ENCODE data around the gene PLXNA2. TPM values are rescaled to one million over a fixed set of nuclear protein-coding genes. Genes with fewer than 3 reads are reported as not detected.

PLXNA2 gene
- polyA plus RNA-seq, 1 of the 3 experiments (the other 2 are of a cell fraction): 8.5 TPM

GRCh38 chr1:208122612-208123358 lies 121.4 kb downstream of the PLXNA2 start:
- Histone ChIP-seq H3K36me3 (replicated peaks in 1 of 2; ENCODE audit: control insufficient read depth in 1 of 2, insufficient read depth in 2 of 2, low read length in 1 of 2) (peaks cover 3 to 18% of the 10 kb centered on the region in 2 experiments), H3K27me3 (ENCODE audit: insufficient read depth) (no peaks in the 10 kb centered on the region), H3K27ac (ENCODE audit: low read depth in 2 of 2, low read length in 1 of 2) (peak overlapping the region in 1 of 2 experiments; percentile 14; a peak in 1 of 4 replicates), H3K9me2 (no peaks in the 10 kb centered on the region), H3K4me3 (ENCODE audit: low read depth in 2 of 2, low read length in 1 of 2) (no peak overlapping the region), H3K4me1 (ENCODE audit: control insufficient read depth in 1 of 2, insufficient read depth in 2 of 2, low read depth in 1 of 2, low read length in 1 of 2) (peaks cover 6 to 14% of the 10 kb centered on the region in 2 experiments; a peak in 3 of 4 replicates), H3K9me3 (no peaks in the 10 kb centered on the region), H2AFZ (ENCODE audit: low read depth) (no peak overlapping the region), H4K20me1 (ENCODE audit: insufficient read depth) (no peaks in the 10 kb centered on the region), H3K79me2 (ENCODE audit: insufficient read depth) (peaks cover 18% of the 10 kb centered on the region; the same call in 1 of the 2 replicates), H3K9ac (no peak overlapping the region), H3K4me2 (no peak overlapping the region), H3F3A (replicated peaks; ENCODE audit: insufficient read depth) (no peaks in the 10 kb centered on the region)
- POLR2A ChIA-PET: no interaction called here
- WGBS (ENCODE audit: low lambda C conversion rate): 88% methylated on average over 4 of the region's 4 CpGs
- CTCF ChIA-PET: interaction anchor here (1.1 to 4.0 kb wide), 6 partner anchors 9 to 117 kb away, joined by 3 to 27 read pairs (median 8); no protein-coding TSS in a partner anchor
- DNase-seq: no peak
- TF ChIP-seq MEF2A (IDR thresholded peaks at IDR 0.05; ENCODE audit: borderline replicate concordance, low read depth) (no peak), FOSL2 (IDR thresholded peaks at IDR 0.05; ENCODE audit: borderline replicate concordance, low read depth) (no peak)

GRCh38 chr1:208121813-208122364 lies 122.3 kb downstream of the PLXNA2 start:
- peaks cover 18% of the 10 kb centered on the region; the same call in 1 of the 2 replicates for H3K79me2 ChIP-seq (ENCODE audit: insufficient read depth)

GRCh38 chr1:208120431-208120790 lies 123.8 kb downstream of the PLXNA2 start:
- H3K36me3 ChIP-seq (replicated peaks in 1 of 2; ENCODE audit: control insufficient read depth in 1 of 2, insufficient read depth in 2 of 2, low read length in 1 of 2): peaks cover 3 to 8% of the 10 kb centered on the region in 2 experiments
- no peaks in the 10 kb centered on the region for H3K9me3 ChIP-seq
- no peak overlapping the region for H2AFZ ChIP-seq (ENCODE audit: low read depth)
- no peaks in the 10 kb centered on the region for H3K27me3 ChIP-seq (ENCODE audit: insufficient read depth)
- peak overlapping the region; percentile 47 for H3K4me2 ChIP-seq
- DNase-seq: no peak
- H3K9me2 ChIP-seq: no peaks in the 10 kb centered on the region
- no peaks in the 10 kb centered on the region for H3F3A ChIP-seq (replicated peaks; ENCODE audit: insufficient read depth)
- H3K9ac ChIP-seq: no peak overlapping the region
- peaks cover 6 to 21% of the 10 kb centered on the region in 2 experiments; a peak in 3 of 4 replicates for H3K4me1 ChIP-seq (ENCODE audit: control insufficient read depth in 1 of 2, insufficient read depth in 2 of 2, low read depth in 1 of 2, low read length in 1 of 2)
- H3K79me2 ChIP-seq (ENCODE audit: insufficient read depth): peaks cover 16% of the 10 kb centered on the region; the same call in 1 of the 2 replicates
- peak overlapping the region in 1 of 2 experiments; percentile 22; a peak in 1 of 4 replicates for H3K27ac ChIP-seq (ENCODE audit: low read depth in 2 of 2, low read length in 1 of 2)
- POLR2A ChIA-PET: no interaction called here
- no peak overlapping the region for H3K4me3 ChIP-seq (ENCODE audit: low read depth in 2 of 2, low read length in 1 of 2)
- CTCF ChIA-PET: interaction anchor here (0.8 to 4.0 kb wide), 8 partner anchors 11 to 1087 kb away, joined by 3 to 24 read pairs (median 4); partner anchors contain the start of gene PLXNA2
- TF ChIP-seq, protein P1, sequence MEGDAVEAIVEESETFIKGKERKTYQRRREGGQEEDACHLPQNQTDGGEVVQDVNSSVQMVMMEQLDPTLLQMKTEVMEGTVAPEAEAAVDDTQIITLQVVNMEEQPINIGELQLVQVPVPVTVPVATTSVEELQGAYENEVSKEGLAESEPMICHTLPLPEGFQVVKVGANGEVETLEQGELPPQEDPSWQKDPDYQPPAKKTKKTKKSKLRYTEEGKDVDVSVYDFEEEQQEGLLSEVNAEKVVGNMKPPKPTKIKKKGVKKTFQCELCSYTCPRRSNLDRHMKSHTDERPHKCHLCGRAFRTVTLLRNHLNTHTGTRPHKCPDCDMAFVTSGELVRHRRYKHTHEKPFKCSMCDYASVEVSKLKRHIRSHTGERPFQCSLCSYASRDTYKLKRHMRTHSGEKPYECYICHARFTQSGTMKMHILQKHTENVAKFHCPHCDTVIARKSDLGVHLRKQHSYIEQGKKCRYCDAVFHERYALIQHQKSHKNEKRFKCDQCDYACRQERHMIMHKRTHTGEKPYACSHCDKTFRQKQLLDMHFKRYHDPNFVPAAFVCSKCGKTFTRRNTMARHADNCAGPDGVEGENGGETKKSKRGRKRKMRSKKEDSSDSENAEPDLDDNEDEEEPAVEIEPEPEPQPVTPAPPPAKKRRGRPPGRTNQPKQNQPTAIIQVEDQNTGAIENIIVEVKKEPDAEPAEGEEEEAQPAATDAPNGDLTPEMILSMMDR (IDR thresholded peaks at IDR 0.05): no peak
- 100% methylated on average over 2 of the region's 2 CpGs for WGBS (ENCODE audit: low lambda C conversion rate)
- H4K20me1 ChIP-seq (ENCODE audit: insufficient read depth): no peaks in the 10 kb centered on the region

More at GRCh38 chr1:208121813-208122364, 122.3 kb downstream of the PLXNA2 start:
- no peaks in the 10 kb centered on the region for H3K27me3 ChIP-seq (ENCODE audit: insufficient read depth)
- H3K27ac ChIP-seq (ENCODE audit: low read depth in 2 of 2, low read length in 1 of 2): no peak overlapping the region; a peak in 1 of 4 replicates
- TF ChIP-seq NRF1 (IDR thresholded peaks at IDR 0.05; ENCODE audit: low read depth, low read length) (no peak), EP300 (IDR thresholded peaks at IDR 0.05; ENCODE audit: borderline replicate concordance in 1 of 2, low read depth in 1 of 2, low read length in 1 of 2) (peak in 1 of 2 experiments; percentile 78; a peak in 2 of 4 replicates), CHD2 (IDR thresholded peaks at IDR 0.05; ENCODE audit: low read length, partially characterized antibody) (peak; percentile 43), GATA2 (CRISPR knock-in tag; IDR thresholded peaks at IDR 0.05) (peak; percentile 72), RCOR1 (IDR thresholded peaks at IDR 0.05; ENCODE audit: low read length) (peak; percentile 86)
- 78% methylated on average over 3 of the region's 3 CpGs for WGBS (ENCODE audit: low lambda C conversion rate)
- ChIA-PET POLR2A (no interaction called here), CTCF (interaction anchor here (1.5 to 4.0 kb wide), 4 partner anchors 10 to 118 kb away, joined by 4 to 27 read pairs (median 15); no protein-coding TSS in a partner anchor)
- no peaks in the 10 kb centered on the region for H3K9me2 ChIP-seq
- peaks cover 6 to 21% of the 10 kb centered on the region in 2 experiments; a peak in 3 of 4 replicates for H3K4me1 ChIP-seq (ENCODE audit: control insufficient read depth in 1 of 2, insufficient read depth in 2 of 2, low read depth in 1 of 2, low read length in 1 of 2)
- H3K9me3 ChIP-seq: no peaks in the 10 kb centered on the region
- H3F3A ChIP-seq (replicated peaks; ENCODE audit: insufficient read depth): no peaks in the 10 kb centered on the region
- peaks cover 3 to 15% of the 10 kb centered on the region in 2 experiments for H3K36me3 ChIP-seq (replicated peaks in 1 of 2; ENCODE audit: control insufficient read depth in 1 of 2, insufficient read depth in 2 of 2, low read length in 1 of 2)
- H2AFZ ChIP-seq (ENCODE audit: low read depth): no peak overlapping the region
- no peak overlapping the region for H3K9ac ChIP-seq
- no peak overlapping the region for H3K4me3 ChIP-seq (ENCODE audit: low read depth in 2 of 2, low read length in 1 of 2)
- no peaks in the 10 kb centered on the region for H4K20me1 ChIP-seq (ENCODE audit: insufficient read depth)
- H3K4me2 ChIP-seq: no peak overlapping the region
- DNase-seq: peak; percentile 33

All from SK-N-SH (cell line).